Activated effector memory CD4-positive, alpha-beta T cell treated with anti-CD3 and anti-CD28 coated beads, Interleukin-2, amount 50 U/mL, for 16 hours (primary cell): ENCODE results near the gene RNF150.
"Not testable (repeated sequence)": the region's sequence is repeated elsewhere in the genome, so short reads cannot be mapped to it uniquely, and the experiment has no call there.

Source experiments
- DNase-seq: peaks from one replicate; pipeline ENCODE4 v3.0.0-alpha.2; 2020

The RNF150 gene

GRCh38 chr4:140857111-140857510 lies 276.2 kb downstream of the RNF150 start:
- DNase-seq = no peak

- DNase-seq = no peak
Measured at GRCh38 chr4:140856621-140857062, 276.6 kb downstream of the RNF150 start.

GRCh38 chr4:140854168-140854567 lies 279.1 kb downstream of the RNF150 start:
- no peak for DNase-seq

DNA sequence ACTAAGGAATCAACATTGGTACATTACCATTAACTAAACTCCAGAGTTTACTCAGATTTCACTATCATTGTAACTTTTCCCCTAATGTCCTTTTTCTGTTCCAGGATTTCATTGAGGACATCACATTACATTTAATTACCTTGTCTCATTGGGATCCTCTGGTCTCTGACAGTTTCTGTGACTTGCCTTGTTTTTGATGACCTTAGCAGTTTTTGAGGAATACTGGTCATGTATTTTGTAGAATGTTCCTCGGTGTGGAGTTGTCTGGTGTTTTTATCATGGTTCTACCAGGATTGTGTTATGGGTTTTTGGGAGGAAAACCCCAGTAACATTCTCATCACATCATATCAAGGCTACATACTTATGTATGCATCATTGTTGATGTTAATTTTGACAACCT lies 281.5 kb downstream of the RNF150 start:
- no peak for DNase-seq

- no peak for DNase-seq
Measured at GRCh38 chr4:140851032-140851636, 282.1 kb downstream of the RNF150 start.

- no peak for DNase-seq
Measured at GRCh38 chr4:140849526-140849925, 283.7 kb downstream of the RNF150 start.

- no peak for DNase-seq
Measured at GRCh38 chr4:140846736-140847135, 286.5 kb downstream of the RNF150 start.

DNA sequence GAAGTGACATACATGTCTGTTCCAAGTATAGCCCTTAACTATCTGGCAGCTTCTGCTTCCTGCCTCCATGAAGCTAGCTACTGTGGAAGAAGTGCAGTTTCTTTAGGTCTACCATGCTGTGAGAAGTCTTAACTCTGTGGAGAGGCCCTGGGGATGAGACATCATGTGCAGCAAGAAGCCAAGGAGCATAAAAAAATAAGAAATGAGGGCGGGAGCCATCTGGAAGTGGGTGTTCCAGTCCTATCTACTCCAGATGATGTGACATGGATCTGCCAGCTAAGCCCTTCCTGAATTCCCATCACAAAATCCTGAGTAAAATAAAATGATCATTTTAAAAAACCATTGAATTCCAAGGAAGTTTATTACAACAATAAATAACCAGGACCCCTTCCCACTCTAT lies 289.2 kb downstream of the RNF150 start:
- DNase-seq = no peak

DNA sequence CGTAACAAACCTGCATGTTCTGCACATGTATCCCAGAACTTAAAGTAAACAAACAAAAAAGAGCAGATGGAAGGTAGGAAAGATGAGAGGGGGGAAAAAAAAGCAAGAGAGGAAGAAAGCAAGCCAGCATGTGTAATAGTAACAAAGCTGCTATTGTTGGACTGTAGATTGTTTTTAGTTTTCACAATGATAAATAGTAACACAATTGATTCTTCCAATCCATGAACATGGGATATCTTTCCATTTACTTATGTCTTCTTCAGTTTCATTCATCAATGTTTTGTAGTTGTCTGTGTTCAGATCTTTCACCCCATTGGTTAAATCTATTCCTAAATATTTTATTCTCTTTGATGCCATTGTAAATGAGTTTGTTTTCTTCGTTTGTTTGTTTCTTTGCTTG lies 292.1 kb downstream of the RNF150 start:
- no peak for DNase-seq

DNA sequence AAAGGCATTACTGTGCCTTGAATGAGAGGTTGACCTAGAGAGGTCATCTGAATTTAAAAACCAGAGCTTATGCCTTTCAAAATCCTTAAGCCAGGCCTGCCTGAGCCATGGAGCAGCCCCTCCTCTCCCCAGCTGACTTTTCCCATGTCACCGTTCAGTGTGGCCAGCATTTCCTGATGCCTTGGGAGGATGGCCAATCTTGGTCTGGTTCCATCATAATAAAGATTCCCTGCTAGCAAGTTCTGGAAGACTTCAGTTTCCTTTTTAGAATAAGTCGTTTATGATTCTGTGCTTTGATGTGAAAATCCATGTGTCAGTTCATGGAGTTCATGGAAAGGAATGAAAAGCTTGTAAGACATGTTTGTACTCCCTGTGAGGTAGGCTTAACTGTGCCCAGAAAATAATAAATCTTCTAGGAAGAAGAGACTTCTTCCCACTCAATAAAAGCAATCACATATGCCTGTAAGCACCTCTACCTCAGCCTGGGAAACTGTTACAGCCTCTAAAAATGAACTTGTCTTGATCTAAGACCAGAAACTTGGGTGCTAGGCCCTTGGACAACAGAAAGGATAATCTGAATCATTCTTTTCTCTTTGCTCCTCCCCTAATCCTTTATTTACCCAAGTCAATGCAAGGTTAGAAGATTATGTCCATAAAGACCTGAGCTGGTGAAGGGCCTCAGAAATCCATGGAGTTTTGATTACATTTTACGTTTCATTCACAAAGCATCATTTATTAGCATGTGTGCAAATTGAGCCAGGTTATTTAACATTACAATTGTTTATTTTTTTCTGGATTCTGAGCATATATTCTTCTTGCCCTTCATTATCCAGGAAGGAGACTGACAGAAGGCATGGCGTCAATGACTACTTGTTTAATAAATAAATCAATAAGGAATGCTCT lies 293.1 kb downstream of the RNF150 start:
- no peak for DNase-seq

- no peak for DNase-seq
Measured at GRCh38 chr4:140839406-140839805, 293.9 kb downstream of the RNF150 start.

GRCh38 chr4:140837736-140838135 lies 295.5 kb downstream of the RNF150 start:
- no peak for DNase-seq

DNA sequence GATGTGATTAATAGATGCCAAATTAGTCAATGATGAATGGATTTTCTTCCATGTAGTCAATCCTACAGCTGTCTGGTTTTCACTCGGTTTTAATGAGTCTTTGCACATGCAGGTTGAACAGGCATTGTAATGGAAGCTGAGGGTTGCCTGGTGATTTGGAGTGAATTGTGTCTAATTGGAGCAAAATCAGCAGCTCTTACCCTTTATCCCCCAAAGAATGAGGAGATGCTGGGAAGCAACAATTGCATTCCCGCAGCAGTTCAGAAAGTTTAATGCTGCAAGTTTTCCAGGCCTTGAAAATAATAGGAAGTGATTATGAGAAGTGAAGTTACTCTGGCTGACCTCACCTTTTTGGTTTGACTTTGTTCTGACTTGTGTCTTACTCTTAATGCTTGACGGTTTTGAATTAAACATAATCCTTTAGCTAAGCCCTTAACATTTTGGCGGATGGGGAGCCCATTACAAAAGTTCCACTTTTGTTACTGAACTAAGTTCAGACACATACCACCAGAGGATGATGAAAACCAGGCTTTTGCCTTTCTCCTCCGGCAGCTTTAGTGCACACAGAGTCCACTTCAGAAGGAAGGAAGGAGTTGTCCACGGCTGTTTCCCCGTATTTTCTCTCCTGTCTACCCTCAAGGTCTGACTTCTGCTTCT lies 298.3 kb downstream of the RNF150 start:
- DNase-seq = no peak

- DNase-seq = no peak
Measured at GRCh38 chr4:140833280-140833679, 300.0 kb downstream of the RNF150 start.

DNA sequence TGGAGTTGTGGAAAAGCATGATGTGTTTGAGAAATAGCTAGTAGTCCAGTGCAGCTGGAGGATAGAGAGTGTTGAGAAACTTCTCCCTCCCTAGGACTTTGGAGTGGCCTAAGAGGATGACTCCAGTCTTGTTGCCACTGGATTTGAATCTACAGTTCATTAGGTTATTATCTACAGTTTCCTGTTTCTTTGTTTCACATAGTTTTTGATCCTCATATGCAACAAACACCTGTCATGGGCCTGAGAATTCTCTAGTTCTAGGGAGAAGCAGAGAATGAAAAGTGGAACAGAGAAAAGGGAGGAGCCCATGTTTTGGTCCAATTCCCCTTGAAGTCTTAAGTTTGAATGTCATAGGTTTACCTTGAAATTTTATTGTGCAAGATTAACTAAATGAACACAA lies 303.4 kb downstream of the RNF150 start:
- no peak for DNase-seq

- DNase-seq = no peak
Measured at GRCh38 chr4:140826701-140827027, 306.6 kb downstream of the RNF150 start.

GRCh38 chr4:140820520-140820919 lies 312.7 kb downstream of the RNF150 start:
- DNase-seq = not testable (repeated sequence)

DNA sequence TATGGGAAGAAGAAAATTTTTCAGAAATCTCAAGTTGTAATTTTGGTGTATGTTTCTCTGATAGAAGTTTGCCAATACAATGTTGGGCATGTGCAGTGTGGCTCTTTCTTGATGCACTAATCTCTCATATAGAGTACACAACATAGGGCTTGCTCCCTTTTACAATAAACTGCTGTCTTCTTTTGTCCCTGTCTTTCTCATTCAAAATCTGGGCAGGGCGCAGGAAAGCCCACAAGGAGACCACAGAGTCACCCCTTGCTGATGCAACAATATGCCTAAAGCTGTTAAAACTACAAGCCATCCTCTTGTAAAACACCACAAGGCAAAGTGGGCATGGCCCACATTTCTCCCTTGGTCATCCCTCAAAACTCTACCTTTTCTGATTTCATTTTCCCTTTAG lies 313.7 kb downstream of the RNF150 start:
- DNase-seq = no peak

GRCh38 chr4:140818433-140818832 lies 314.8 kb downstream of the RNF150 start:
- no peak for DNase-seq

- no peak for DNase-seq
Measured at GRCh38 chr4:140816806-140817510, 316.3 kb downstream of the RNF150 start.

DNA sequence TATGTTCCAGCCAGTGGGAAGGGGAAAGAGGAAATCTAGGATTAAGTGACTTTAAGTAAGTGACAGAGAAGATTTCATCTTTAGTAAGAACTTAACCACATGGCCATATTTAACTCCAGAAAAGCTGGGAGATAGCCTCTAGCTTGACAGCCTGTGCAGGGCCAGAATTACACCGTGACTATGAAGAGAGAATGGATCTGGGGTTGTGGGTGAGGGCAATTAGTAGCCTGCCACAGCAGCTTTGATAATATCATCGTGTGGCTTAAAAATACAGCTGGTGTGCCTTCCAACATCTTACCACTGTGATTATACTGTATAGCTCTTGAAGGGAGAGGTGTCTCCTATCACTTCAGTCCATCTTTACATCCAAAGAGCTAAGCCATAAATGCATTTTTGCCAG lies 319.5 kb downstream of the RNF150 start:
- no peak for DNase-seq

- DNase-seq = no peak
Measured at GRCh38 chr4:140812916-140813315, 320.4 kb downstream of the RNF150 start.

GRCh38 chr4:140811429-140811828 lies 321.8 kb downstream of the RNF150 start:
- no peak for DNase-seq
